OCI-LY3 (cell line): ENCODE results near the gene AGBL4.

Experiments used
- EZH2phosphoT487 ChIP-seq: fragments of 200-600 bp; shearing (Covaris generic); IDR thresholded peaks from 2 replicates; pipeline ENCODE4 v1.6.1; 2018; ENCODE audit warnings: antibody characterized with exemption, mixed run types, low read depth
- TF ChIP-seq, protein P1 (sequence below): fragments of 200-600, 300-600 bp; sonication (generic); IDR thresholded peaks from 2 replicates; pipeline ENCODE4 v1.5.1; 2014; ENCODE audit warnings: antibody characterized with exemption, low read length, low read depth

DNA sequence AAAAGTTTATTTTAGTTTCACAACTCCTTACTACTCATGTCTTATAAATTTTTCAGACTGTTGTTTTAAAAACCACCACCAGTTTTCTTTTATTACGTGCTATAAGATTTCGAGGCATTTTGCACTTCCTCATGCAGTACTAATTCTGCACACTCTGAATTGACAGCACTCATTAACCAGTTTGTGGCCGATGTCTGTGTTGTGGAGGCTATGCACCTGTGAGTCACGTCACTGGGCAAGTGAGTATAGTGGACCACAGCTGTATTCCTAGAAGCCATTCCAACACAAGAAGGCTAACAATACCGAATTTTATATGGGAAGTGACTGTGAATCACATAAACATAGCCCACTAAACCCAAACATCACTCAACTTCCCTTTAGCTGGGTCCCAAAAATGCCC is 1530.7 kb downstream of the AGBL4 start:
- TF ChIP-seq, protein P1, sequence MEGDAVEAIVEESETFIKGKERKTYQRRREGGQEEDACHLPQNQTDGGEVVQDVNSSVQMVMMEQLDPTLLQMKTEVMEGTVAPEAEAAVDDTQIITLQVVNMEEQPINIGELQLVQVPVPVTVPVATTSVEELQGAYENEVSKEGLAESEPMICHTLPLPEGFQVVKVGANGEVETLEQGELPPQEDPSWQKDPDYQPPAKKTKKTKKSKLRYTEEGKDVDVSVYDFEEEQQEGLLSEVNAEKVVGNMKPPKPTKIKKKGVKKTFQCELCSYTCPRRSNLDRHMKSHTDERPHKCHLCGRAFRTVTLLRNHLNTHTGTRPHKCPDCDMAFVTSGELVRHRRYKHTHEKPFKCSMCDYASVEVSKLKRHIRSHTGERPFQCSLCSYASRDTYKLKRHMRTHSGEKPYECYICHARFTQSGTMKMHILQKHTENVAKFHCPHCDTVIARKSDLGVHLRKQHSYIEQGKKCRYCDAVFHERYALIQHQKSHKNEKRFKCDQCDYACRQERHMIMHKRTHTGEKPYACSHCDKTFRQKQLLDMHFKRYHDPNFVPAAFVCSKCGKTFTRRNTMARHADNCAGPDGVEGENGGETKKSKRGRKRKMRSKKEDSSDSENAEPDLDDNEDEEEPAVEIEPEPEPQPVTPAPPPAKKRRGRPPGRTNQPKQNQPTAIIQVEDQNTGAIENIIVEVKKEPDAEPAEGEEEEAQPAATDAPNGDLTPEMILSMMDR = no peak
- TF ChIP-seq EZH2phosphoT487 = no peak
